Endodermal cell (in vitro differentiated cells): ENCODE data around the gene KRT33B. TPM values are rescaled to one million over a fixed set of nuclear protein-coding genes. Genes with fewer than 3 reads are reported as not detected.

ENCODE experiments used
- DNase-seq: peaks from one replicate; pipeline ENCODE4 v3.0.0-alpha.2; 2017
- H3K27ac ChIP-seq: 2 replicates; pipeline ENCODE4 v1.5.1; 2013; ENCODE audit warnings: mild to moderate bottlenecking, low read depth, low read length, moderate library complexity
- H3K27me3 ChIP-seq: 2 replicates; pipeline ENCODE4 v1.6.1; 2013; ENCODE audit warnings: mild to moderate bottlenecking, low read length, moderate library complexity; ENCODE audit not compliant: insufficient read depth, control insufficient read depth, poor library complexity, severe bottlenecking
- H3K36me3 ChIP-seq: 2 replicates; pipeline ENCODE4 v1.7.0; 2013; ENCODE audit warnings: mild to moderate bottlenecking, low read length, moderate library complexity; ENCODE audit not compliant: control insufficient read depth, insufficient read depth
- H3K4me1 ChIP-seq: one replicate; pipeline ENCODE4 v1.7.0; 2013; ENCODE audit warnings: low read length; ENCODE audit not compliant: control insufficient read depth, insufficient read depth
- H3K4me3 ChIP-seq: 2 replicates; pipeline ENCODE4 v1.5.1; 2013; ENCODE audit warnings: mild to moderate bottlenecking, low read length, moderate library complexity
- H3K9ac ChIP-seq: 2 replicates; pipeline ENCODE4 v1.6.1; 2013; ENCODE audit warnings: mild to moderate bottlenecking, low read length, moderate library complexity; ENCODE audit not compliant: poor library complexity, severe bottlenecking; ENCODE audit errors: extremely low read depth
- H3K9me3 ChIP-seq: 2 replicates; pipeline ENCODE4 v1.6.1; 2013; ENCODE audit warnings: mild to moderate bottlenecking, low read length, moderate library complexity; ENCODE audit not compliant: control insufficient read depth
- H3K27ac Mint-ChIP-seq: 2 replicates; pipeline ENCODE4 v1.8.0; 2020; ENCODE audit warnings: mixed read lengths
- H3K27me3 Mint-ChIP-seq: 2 replicates; pipeline ENCODE4 v1.8.0; 2021; ENCODE audit warnings: mild to moderate bottlenecking, mixed read lengths; ENCODE audit not compliant: insufficient read depth
- H3K36me3 Mint-ChIP-seq: 2 replicates; pipeline ENCODE4 v1.8.0; 2020; ENCODE audit warnings: low read depth, mixed read lengths
- H3K4me1 Mint-ChIP-seq: 2 replicates; pipeline ENCODE4 v1.8.0; 2020; ENCODE audit warnings: mixed read lengths
- H3K4me3 Mint-ChIP-seq: 2 replicates; pipeline ENCODE4 v1.8.0; 2020; ENCODE audit warnings: mild to moderate bottlenecking, moderate library complexity, mixed read lengths
- H3K9me3 Mint-ChIP-seq: 2 replicates; pipeline ENCODE4 v1.8.0; 2020; ENCODE audit warnings: mild to moderate bottlenecking, mixed read lengths
- CTCF ChIP-seq: fragments of 200-600 bp; sonication (generic); conservative IDR thresholded peaks from 2 replicates; pipeline ENCODE4 v1.5.0; 2021; ENCODE audit warnings: antibody characterized with exemption, mild to moderate bottlenecking
- WGBS, 2 experiments: methylation state at CpG; one replicate each; pipeline versions ENCODE4 v1.1.5 to v1.1.7; 2013; ENCODE audit warnings: missing lambda C conversion rate in 2 of 2, mixed read lengths in 1 of 2; ENCODE audit not compliant: insufficient coverage in 1 of 2, insufficient read length in 1 of 2; 5-methylcytosine and 5-hydroxymethylcytosine counted together
- total RNA-seq, 2 donors: library from RNA; stranded (reverse); fragmentation: NEBNext Ultra II Directional in 1 of 2; extraction: Animal tissue kit (Norgen Biotek cat#: 25700) in 1 of 2; gene quantifications; 2 replicates in 1 of 2; 3 replicates in 1 of 2; pipeline ENCODE4 v1.2.1, GENCODE V29; 2021

Gene KRT33B
- total RNA-seq, 2 donors from 2014 or later, result not detected

- no peaks in the 10 kb centered on the region for H3K9me3 ChIP-seq
- no peaks in the 10 kb centered on the region for H3K36me3 ChIP-seq
- Mint-ChIP-seq H3K36me3 (no peaks in the 10 kb centered on the region), H3K9me3 (peaks cover 6% of the 10 kb centered on the region), H3K27me3 (no peaks in the 10 kb centered on the region), H3K4me1 (no peaks in the 10 kb centered on the region), H3K4me3 (no peak overlapping the region), H3K27ac (no peak overlapping the region)
- H3K9ac ChIP-seq, result no peak overlapping the region
- no peak overlapping the region for H3K27ac ChIP-seq
- no peak for TF ChIP-seq CTCF
- DNase-seq, result peak; percentile 20
- 82 to 100% methylated on average over 2 to 4 of the region's 4 CpGs for WGBS, 2 experiments
- H3K27me3 ChIP-seq, result no peaks in the 10 kb centered on the region
- H3K4me1 ChIP-seq, result no peaks in the 10 kb centered on the region
- H3K4me3 ChIP-seq, result no peak overlapping the region
These were observed 18.1 kb upstream of the KRT33B start for GRCh38 chr17:41387670-41388069.

- Histone ChIP-seq H3K9ac (no peak overlapping the region), H3K36me3 (no peaks in the 10 kb centered on the region), H3K4me1 (no peaks in the 10 kb centered on the region), H3K27ac (no peak overlapping the region), H3K27me3 (no peaks in the 10 kb centered on the region), H3K9me3 (no peaks in the 10 kb centered on the region), H3K4me3 (no peak overlapping the region)
- Mint-ChIP-seq H3K4me1 (no peaks in the 10 kb centered on the region), H3K27ac (no peak overlapping the region), H3K36me3 (no peaks in the 10 kb centered on the region), H3K4me3 (no peak overlapping the region), H3K27me3 (no peaks in the 10 kb centered on the region), H3K9me3 (peaks cover 6% of the 10 kb centered on the region)
- no peak for TF ChIP-seq CTCF
- no peak for DNase-seq
- 100% methylated on average over 1 of the region's 1 CpG for WGBS, 2 experiments
These were observed 16.6 kb upstream of the KRT33B start for GRCh38 chr17:41386227-41386626.

- DNase-seq, result peak; percentile 10
- Mint-ChIP-seq H3K4me3 (no peak overlapping the region), H3K9me3 (peaks cover 6% of the 10 kb centered on the region), H3K36me3 (no peaks in the 10 kb centered on the region), H3K27me3 (peaks cover 1% of the 10 kb centered on the region), H3K4me1 (no peaks in the 10 kb centered on the region), H3K27ac (no peak overlapping the region)
- Histone ChIP-seq H3K27me3 (no peaks in the 10 kb centered on the region), H3K9me3 (no peaks in the 10 kb centered on the region), H3K36me3 (no peaks in the 10 kb centered on the region), H3K4me3 (no peak overlapping the region), H3K4me1 (no peaks in the 10 kb centered on the region), H3K27ac (no peak overlapping the region), H3K9ac (no peak overlapping the region)
- TF ChIP-seq CTCF, result no peak
- 92% methylated on average over 1 of the region's 1 CpG; no CpG with 5 or more reads in 1 of the 2 experiments for WGBS, 2 experiments
These were observed 14.1 kb upstream of the KRT33B start for GRCh38 chr17:41383690-41384089.
